ENCODE results near the gene LIMS2. TPM values are rescaled to one million over a fixed set of nuclear protein-coding genes. Genes with fewer than 3 reads are reported as not detected.
A peak's percentile ranks its signal among the peaks of the same experiment; 100 is the strongest.

LIMS2 gene
- total and polyA plus RNA-seq, 5 donors = 163 to 224 (median 200) TPM

DNA sequence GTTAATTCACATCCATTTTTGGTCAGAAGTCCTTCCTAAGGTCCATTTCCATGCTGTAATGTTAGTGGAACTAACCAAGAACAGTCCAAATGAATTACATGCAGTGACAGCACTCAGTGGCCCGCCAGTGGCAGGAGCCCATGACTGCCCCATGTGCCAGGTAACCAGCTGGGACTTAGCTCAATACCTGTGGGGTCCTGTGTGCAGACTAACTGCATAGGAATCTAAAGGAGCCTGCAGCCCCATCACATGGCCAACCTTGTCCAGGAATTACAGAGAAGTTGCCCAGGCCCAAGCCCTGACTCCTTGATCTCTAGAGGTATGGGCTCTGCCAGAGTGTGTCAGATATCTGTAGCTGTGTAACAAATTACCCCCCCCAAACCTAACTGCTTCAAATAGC is 64.8 kb downstream of the LIMS2 start:
- WGBS = 96% methylated on average over 1 of the region's 1 CpG
- DNase-seq = no peak
- H3K27me3 ChIP-seq (ENCODE audit: control insufficient read depth, insufficient read depth) = no peaks in the 10 kb centered on the region
- H3K9me3 ChIP-seq (ENCODE audit: control insufficient read depth, low read length) = no peaks in the 10 kb centered on the region
- no peak overlapping the region for H3K4me3 ChIP-seq (ENCODE audit: low read length)
- intact Hi-C loops (cut with DNase I) = no loop called here
- no peaks in the 10 kb centered on the region for H3K4me1 ChIP-seq (ENCODE audit: control insufficient read depth, insufficient read depth, low read length)
- no peak for ATAC-seq
- no peak overlapping the region for H3K27ac ChIP-seq (ENCODE audit: low read length)

- Histone ChIP-seq H3K27me3 (ENCODE audit: control insufficient read depth, insufficient read depth) (no peaks in the 10 kb centered on the region), H3K4me3 (ENCODE audit: low read length) (no peak overlapping the region), H3K9me3 (ENCODE audit: control insufficient read depth, low read length) (no peaks in the 10 kb centered on the region), H3K27ac (ENCODE audit: low read length) (no peak overlapping the region), H3K4me1 (ENCODE audit: control insufficient read depth, insufficient read depth, low read length) (no peaks in the 10 kb centered on the region)
- 96% methylated on average over 8 of the region's 8 CpGs for WGBS
- ATAC-seq (no peak), DNase-seq (no peak)
- intact Hi-C loops (cut with DNase I) = no loop called here
Measured at GRCh38 chr2:127609818-127610217, 65.5 kb downstream of the LIMS2 start.

GRCh38 chr2:127609031-127609751 is 66.1 kb downstream of the LIMS2 start:
- 91% methylated on average over 24 of the region's 24 CpGs for WGBS
- peak; percentile 11 to 22 for ATAC-seq
- intact Hi-C loops (cut with DNase I) = no loop called here
- H3K4me3 ChIP-seq (ENCODE audit: low read length) = no peak overlapping the region
- no peak for DNase-seq
- H3K27me3 ChIP-seq (ENCODE audit: control insufficient read depth, insufficient read depth) = no peaks in the 10 kb centered on the region
- H3K4me1 ChIP-seq (ENCODE audit: control insufficient read depth, insufficient read depth, low read length) = no peaks in the 10 kb centered on the region
- no peaks in the 10 kb centered on the region for H3K9me3 ChIP-seq (ENCODE audit: control insufficient read depth, low read length)
- H3K27ac ChIP-seq (ENCODE audit: low read length) = no peak overlapping the region

GRCh38 chr2:127608061-127609030 is 67.0 kb downstream of the LIMS2 start:
- intact Hi-C loops (cut with DNase I) = no loop called here
- ATAC-seq (no peak), DNase-seq (no peak)
- Histone ChIP-seq H3K9me3 (ENCODE audit: control insufficient read depth, low read length) (no peaks in the 10 kb centered on the region), H3K4me1 (ENCODE audit: control insufficient read depth, insufficient read depth, low read length) (no peaks in the 10 kb centered on the region), H3K27me3 (ENCODE audit: control insufficient read depth, insufficient read depth) (no peaks in the 10 kb centered on the region), H3K27ac (ENCODE audit: low read length) (no peak overlapping the region), H3K4me3 (ENCODE audit: low read length) (no peak overlapping the region)
- 87% methylated on average over 25 of the region's 25 CpGs for WGBS

- Histone ChIP-seq H3K4me3 (ENCODE audit: low read length) (no peak overlapping the region), H3K27ac (ENCODE audit: low read length) (no peak overlapping the region), H3K27me3 (ENCODE audit: control insufficient read depth, insufficient read depth) (no peaks in the 10 kb centered on the region), H3K4me1 (ENCODE audit: control insufficient read depth, insufficient read depth, low read length) (no peaks in the 10 kb centered on the region), H3K9me3 (ENCODE audit: control insufficient read depth, low read length) (no peaks in the 10 kb centered on the region)
- ATAC-seq (no peak), DNase-seq (no peak)
- intact Hi-C loops (cut with DNase I) = no loop called here
- WGBS = 94% methylated on average over 9 of the region's 9 CpGs
Measured at GRCh38 chr2:127607399-127607908, 67.9 kb downstream of the LIMS2 start.

- intact Hi-C loops (cut with DNase I) = no loop called here
- no peaks in the 10 kb centered on the region for H3K4me1 ChIP-seq (ENCODE audit: control insufficient read depth, insufficient read depth, low read length)
- 93% methylated on average over 17 of the region's 17 CpGs for WGBS
- ATAC-seq (no peak), DNase-seq (peak in 1 of 3 donors; percentile 26)
- H3K4me3 ChIP-seq (ENCODE audit: low read length) = no peak overlapping the region
- no peaks in the 10 kb centered on the region for H3K27me3 ChIP-seq (ENCODE audit: control insufficient read depth, insufficient read depth)
- no peaks in the 10 kb centered on the region for H3K9me3 ChIP-seq (ENCODE audit: control insufficient read depth, low read length)
- H3K27ac ChIP-seq (ENCODE audit: low read length) = no peak overlapping the region
Measured at GRCh38 chr2:127606625-127607398, 68.5 kb downstream of the LIMS2 start.

GRCh38 chr2:127605691-127606263 is 69.6 kb downstream of the LIMS2 start:
- 89% methylated on average over 7 of the region's 7 CpGs for WGBS
- intact Hi-C loops (cut with DNase I) = no loop called here
- Histone ChIP-seq H3K4me1 (ENCODE audit: control insufficient read depth, insufficient read depth, low read length) (no peaks in the 10 kb centered on the region), H3K27ac (ENCODE audit: low read length) (no peak overlapping the region), H3K9me3 (ENCODE audit: control insufficient read depth, low read length) (no peaks in the 10 kb centered on the region), H3K27me3 (ENCODE audit: control insufficient read depth, insufficient read depth) (no peaks in the 10 kb centered on the region), H3K4me3 (ENCODE audit: low read length) (no peak overlapping the region)
- DNase-seq = no peak
- ATAC-seq = no peak

DNA sequence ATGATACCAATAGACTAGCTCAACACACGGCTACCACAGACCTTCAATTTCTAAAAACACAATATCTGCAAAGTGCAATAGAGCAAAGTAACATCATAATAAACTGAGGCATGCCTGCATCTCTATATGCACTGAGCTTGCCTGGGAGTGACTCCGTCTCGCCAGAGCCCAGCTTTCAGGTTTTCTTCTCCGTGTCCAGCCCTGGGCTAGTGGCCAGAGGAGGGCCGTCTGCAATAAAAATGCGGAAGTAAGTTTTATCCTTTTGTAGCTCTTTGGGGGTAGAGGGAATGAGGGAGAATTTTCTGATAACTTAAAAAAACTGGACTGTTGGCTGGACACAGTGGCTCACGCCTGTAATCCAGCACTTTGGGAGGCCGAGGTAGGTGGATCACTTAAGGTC is 70.3 kb downstream of the LIMS2 start:
- no peak overlapping the region for H3K27ac ChIP-seq (ENCODE audit: low read length)
- no peaks in the 10 kb centered on the region for H3K9me3 ChIP-seq (ENCODE audit: control insufficient read depth, low read length)
- no peaks in the 10 kb centered on the region for H3K27me3 ChIP-seq (ENCODE audit: control insufficient read depth, insufficient read depth)
- intact Hi-C loops (cut with DNase I) = no loop called here
- DNase-seq = no peak
- WGBS = 74% methylated on average over 8 of the region's 8 CpGs
- no peak overlapping the region for H3K4me3 ChIP-seq (ENCODE audit: low read length)
- no peaks in the 10 kb centered on the region for H3K4me1 ChIP-seq (ENCODE audit: control insufficient read depth, insufficient read depth, low read length)
- ATAC-seq = no peak

- Histone ChIP-seq H3K27me3 (ENCODE audit: control insufficient read depth, insufficient read depth) (no peaks in the 10 kb centered on the region), H3K4me3 (ENCODE audit: low read length) (no peak overlapping the region), H3K27ac (ENCODE audit: low read length) (no peak overlapping the region), H3K4me1 (ENCODE audit: control insufficient read depth, insufficient read depth, low read length) (no peaks in the 10 kb centered on the region), H3K9me3 (ENCODE audit: control insufficient read depth, low read length) (no peaks in the 10 kb centered on the region)
- intact Hi-C loops (cut with DNase I) = loop anchor here in 2 of 4 donors (10.0 kb wide), 2 partner anchors 96 to 346 kb away; no protein-coding TSS in a partner anchor
- ATAC-seq = no peak
- 54% methylated on average over 3 of the region's 3 CpGs for WGBS
- no peak for DNase-seq
Measured at GRCh38 chr2:127599211-127599610, 76.1 kb downstream of the LIMS2 start.

DNA sequence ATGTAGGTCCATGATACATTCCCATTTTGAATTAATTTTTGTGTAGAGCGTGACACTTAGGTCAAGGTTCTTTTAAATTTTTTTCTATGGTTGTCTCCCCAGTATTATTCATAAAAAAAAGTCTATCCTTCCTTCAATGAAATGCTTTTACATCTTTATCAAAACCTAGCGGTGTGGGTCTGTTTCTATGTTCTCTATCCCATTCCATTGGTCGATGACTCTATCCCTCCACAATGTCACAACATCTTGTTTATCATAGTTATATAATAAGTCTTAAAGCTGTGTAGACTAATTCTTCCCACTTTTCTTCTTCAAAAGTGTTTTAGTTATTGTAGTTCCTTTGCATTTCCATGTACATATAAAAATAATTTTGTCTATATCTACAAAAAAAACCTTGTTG is 76.6 kb downstream of the LIMS2 start:
- Histone ChIP-seq H3K4me1 (ENCODE audit: control insufficient read depth, insufficient read depth, low read length) (no peaks in the 10 kb centered on the region), H3K9me3 (ENCODE audit: control insufficient read depth, low read length) (no peaks in the 10 kb centered on the region), H3K27ac (ENCODE audit: low read length) (no peak overlapping the region), H3K4me3 (ENCODE audit: low read length) (no peak overlapping the region), H3K27me3 (ENCODE audit: control insufficient read depth, insufficient read depth) (no peaks in the 10 kb centered on the region)
- intact Hi-C loops (cut with DNase I) = loop anchor here in 2 of 4 donors (10.0 kb wide), 2 partner anchors 96 to 346 kb away; no protein-coding TSS in a partner anchor
- no peak for DNase-seq
- no peak for ATAC-seq
- 85% methylated on average over 3 of the region's 3 CpGs for WGBS
